ENCODE measurements around the gene LHCGR.
"Not testable (repeated sequence)": the region's sequence is repeated elsewhere in the genome, so short reads cannot be mapped to it uniquely, and the experiment has no call there.

Gene LHCGR

GRCh38 chr2:48703621-48704020 lies 51.9 kb downstream of the LHCGR start:
- DNase-seq: not testable (repeated sequence)

- no peak for DNase-seq
Observed at GRCh38 chr2:48699348-48699930, 56.1 kb downstream of the LHCGR start.

- DNase-seq: no peak
Observed at GRCh38 chr2:48696881-48697280, 58.6 kb downstream of the LHCGR start.

- no peak for DNase-seq
Observed at GRCh38 chr2:48695991-48696390, 59.5 kb downstream of the LHCGR start.

GRCh38 chr2:48694149-48694548 lies 61.4 kb downstream of the LHCGR start:
- no peak for DNase-seq

- no peak for DNase-seq
Observed at GRCh38 chr2:48693645-48694044, 61.9 kb downstream of the LHCGR start.

- no peak for DNase-seq
Observed at GRCh38 chr2:48693066-48693465, 62.5 kb downstream of the LHCGR start.

- no peak for DNase-seq
Observed at GRCh38 chr2:48691935-48692691, 63.4 kb downstream of the LHCGR start.

- DNase-seq: no peak
Observed at GRCh38 chr2:48685126-48685525, 70.4 kb downstream of the LHCGR start.

GRCh38 chr2:48677450-48677849 lies 78.1 kb downstream of the LHCGR start:
- no peak for DNase-seq

GRCh38 chr2:48674933-48675332 lies 80.6 kb downstream of the LHCGR start:
- DNase-seq: no peak

GRCh38 chr2:48673581-48673980 lies 81.9 kb downstream of the LHCGR start:
- no peak for DNase-seq

GRCh38 chr2:48668992-48669391 lies 86.5 kb downstream of the LHCGR start:
- no peak for DNase-seq

GRCh38 chr2:48651158-48651790 lies 104.2 kb downstream of the LHCGR start:
- no peak for DNase-seq

- DNase-seq: no peak
Observed at GRCh38 chr2:48638261-48638660, 117.3 kb downstream of the LHCGR start.
